CD8-positive, alpha-beta memory T cell (primary cell): ENCODE results near the gene PALLD. TPM values are rescaled to one million over a fixed set of nuclear protein-coding genes. Genes with fewer than 3 reads are reported as not detected.
"Not testable (repeated sequence)": the region's sequence is repeated elsewhere in the genome, so short reads cannot be mapped to it uniquely, and the experiment has no call there.

ENCODE experiments used
- CTCF ChIA-PET: fragments of 350-600 bp; sonication (Branson Sonifier 250); formaldehyde crosslinking; loops from one replicate; lab custom pipeline; 2021; ENCODE audit warnings: antibody characterized with exemption; lab: Charles Lee
- POLR2A ChIA-PET: fragments of 350-600 bp; sonication (Branson Sonifier 250); formaldehyde crosslinking; loops from one replicate; lab custom pipeline; 2021; ENCODE audit warnings: antibody characterized with exemption; lab: Charles Lee
- DNase-seq, 5 donors: peaks; one replicate each; pipeline versions ENCODE4 v3.0.0 to v3.0.0-alpha.2; 2020 to 2022; ENCODE audit warnings: mixed read lengths in 1 of 5
- H3K27ac ChIP-seq: one replicate; pipeline ENCODE4 v1.7.0; 2013; ENCODE audit warnings: low read depth, mild to moderate bottlenecking, low read length, moderate library complexity
- H3K27me3 ChIP-seq: 2 replicates; pipeline ENCODE4 v1.7.0; 2013; ENCODE audit warnings: low read length, mild to moderate bottlenecking; ENCODE audit not compliant: insufficient read depth, poor library complexity, severe bottlenecking
- H3K36me3 ChIP-seq: 2 replicates; pipeline ENCODE4 v1.7.0; 2013; ENCODE audit warnings: mild to moderate bottlenecking, low read length, moderate library complexity; ENCODE audit not compliant: insufficient read depth
- H3K4me1 ChIP-seq: 2 replicates; pipeline ENCODE4 v1.7.0; 2013; ENCODE audit warnings: mild to moderate bottlenecking, low read length, moderate library complexity; ENCODE audit not compliant: insufficient read depth
- H3K4me3 ChIP-seq: 2 replicates; pipeline ENCODE4 v1.7.0; 2013; ENCODE audit warnings: mild to moderate bottlenecking, low read length
- H3K9me3 ChIP-seq: 2 replicates; pipeline ENCODE4 v1.7.0; 2013; ENCODE audit warnings: mild to moderate bottlenecking, low read length
- H3K27ac Mint-ChIP-seq, 8 donors: one replicate each; pipeline ENCODE4 v1.8.0; 2020 to 2021; ENCODE audit warnings: mixed read lengths in 8 of 8, mild to moderate bottlenecking in 6 of 8, inconsistent platforms in 3 of 8, moderate library complexity in 3 of 8
- H3K27me3 Mint-ChIP-seq, 2 donors: one replicate each; pipeline ENCODE4 v1.8.0; 2020 to 2021; ENCODE audit warnings: mixed read lengths in 2 of 2, mild to moderate bottlenecking in 1 of 2, moderate library complexity in 1 of 2
- H3K36me3 Mint-ChIP-seq, 3 donors: one replicate each; pipeline ENCODE4 v1.8.0; 2020 to 2021; ENCODE audit warnings: mixed read lengths in 3 of 3, inconsistent platforms in 1 of 3, mild to moderate bottlenecking in 1 of 3
- H3K4me1 Mint-ChIP-seq, 3 donors: one replicate each; pipeline ENCODE4 v1.8.0; 2020 to 2021; ENCODE audit warnings: mixed read lengths in 3 of 3, inconsistent platforms in 1 of 3, mild to moderate bottlenecking in 1 of 3
- H3K4me3 Mint-ChIP-seq, 7 donors: one replicate each; pipeline ENCODE4 v1.8.0; 2020 to 2021; ENCODE audit warnings: mixed read lengths in 7 of 7, mild to moderate bottlenecking in 6 of 7, moderate library complexity in 4 of 7, inconsistent platforms in 2 of 7
- H3K9me3 Mint-ChIP-seq, 5 donors: one replicate each; pipeline ENCODE4 v1.8.0; 2020 to 2022; ENCODE audit warnings: mixed read lengths in 5 of 5, mild to moderate bottlenecking in 3 of 5, moderate library complexity in 2 of 5, inconsistent platforms in 1 of 5
- polyA plus RNA-seq: library from polyadenylated mRNA; unstranded; fragments of 300-500 nt; fragmentation: Illumina TruSeq; gene quantifications from one replicate; pipeline ENCODE4 v1.2.3, GENCODE V29; 2021
- total RNA-seq, 2 experiments: library from RNA; stranded (reverse); gene quantifications; one replicate each; pipeline ENCODE4 v1.2.3, GENCODE V29; 2021

The PALLD gene
- total and polyA plus RNA-seq, 3 experiments from 2014 or later, result 0.35 to 0.97 (median 0.47) TPM

GRCh38 chr4:168800926-168801325 is 304.1 kb downstream of the PALLD start:
- Mint-ChIP-seq H3K4me1 (no peaks in the 10 kb centered on the region), H3K9me3 (peaks cover 0 to 3% (median 0%) of the 10 kb centered on the region in 5 donors), H3K36me3 (no peaks in the 10 kb centered on the region), H3K27ac (no peak overlapping the region), H3K4me3 (no peak overlapping the region), H3K27me3 (peaks cover 4 to 31% of the 10 kb centered on the region in 2 donors)
- no peak for DNase-seq
- POLR2A ChIA-PET, result no interaction called here
- CTCF ChIA-PET, result no interaction called here
- no peaks in the 10 kb centered on the region for H3K4me1 ChIP-seq
- H3K4me3 ChIP-seq, result no peak overlapping the region
- H3K27me3 ChIP-seq, result no peaks in the 10 kb centered on the region
- no peaks in the 10 kb centered on the region for H3K9me3 ChIP-seq
- H3K36me3 ChIP-seq, result no peaks in the 10 kb centered on the region
- no peak overlapping the region for H3K27ac ChIP-seq

DNA sequence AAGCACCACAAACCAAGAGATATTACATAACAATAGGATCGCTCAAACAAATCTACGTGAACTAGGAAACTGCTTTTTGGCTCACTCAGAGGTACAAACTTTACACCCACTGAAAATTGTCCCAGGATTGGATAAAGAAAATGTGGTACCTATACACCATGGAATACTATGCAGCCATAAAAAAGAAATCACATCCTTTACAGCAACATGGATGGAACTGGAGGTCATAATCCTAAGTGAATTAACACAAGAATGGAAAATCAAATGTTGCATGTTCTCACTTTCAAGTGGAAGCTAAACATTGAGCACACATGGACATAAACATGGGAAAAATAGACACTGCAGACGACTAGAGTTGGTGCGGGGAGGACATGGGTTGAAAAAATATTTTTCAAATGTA is 305.4 kb downstream of the PALLD start:
- Histone ChIP-seq H3K36me3 (no peaks in the 10 kb centered on the region), H3K27ac (no peak overlapping the region), H3K4me1 (no peaks in the 10 kb centered on the region), H3K4me3 (no peak overlapping the region), H3K9me3 (no peaks in the 10 kb centered on the region), H3K27me3 (no peaks in the 10 kb centered on the region)
- no peak for DNase-seq
- CTCF ChIA-PET, result no interaction called here
- H3K4me3 Mint-ChIP-seq, result no peak overlapping the region
- H3K36me3 Mint-ChIP-seq, result no peaks in the 10 kb centered on the region
- POLR2A ChIA-PET, result no interaction called here
- H3K4me1 Mint-ChIP-seq, result no peaks in the 10 kb centered on the region
- H3K27ac Mint-ChIP-seq, result no peak overlapping the region
- peaks cover 0 to 3% (median 0%) of the 10 kb centered on the region in 5 donors for H3K9me3 Mint-ChIP-seq
- peaks cover 4 to 32% of the 10 kb centered on the region in 2 donors for H3K27me3 Mint-ChIP-seq

- H3K4me1 Mint-ChIP-seq, H3K4me3 ChIP-seq, CTCF ChIA-PET, DNase-seq, H3K36me3 Mint-ChIP-seq, POLR2A ChIA-PET, H3K9me3 Mint-ChIP-seq, H3K9me3 ChIP-seq, H3K27ac Mint-ChIP-seq, H3K36me3 ChIP-seq, H3K27me3 ChIP-seq, H3K4me3 Mint-ChIP-seq, H3K4me1 ChIP-seq, H3K27ac ChIP-seq: not testable (repeated sequence)
- peaks cover 2 to 27% of the 10 kb centered on the region in 2 donors for H3K27me3 Mint-ChIP-seq
Observed at GRCh38 chr4:168803052-168803451, 306.2 kb downstream of the PALLD start.

GRCh38 chr4:168803732-168804131 is 306.9 kb downstream of the PALLD start:
- Histone ChIP-seq H3K4me1 (no peaks in the 10 kb centered on the region), H3K27me3 (no peaks in the 10 kb centered on the region), H3K4me3 (no peak overlapping the region), H3K9me3 (no peaks in the 10 kb centered on the region), H3K27ac (no peak overlapping the region), H3K36me3 (no peaks in the 10 kb centered on the region)
- peaks cover 2 to 26% of the 10 kb centered on the region in 2 donors for H3K27me3 Mint-ChIP-seq
- POLR2A ChIA-PET, result no interaction called here
- H3K4me3 Mint-ChIP-seq, result no peak overlapping the region
- no peak for DNase-seq
- H3K36me3 Mint-ChIP-seq, result no peaks in the 10 kb centered on the region
- CTCF ChIA-PET, result no interaction called here
- H3K9me3 Mint-ChIP-seq, result peaks cover 0 to 3% (median 0%) of the 10 kb centered on the region in 5 donors
- no peaks in the 10 kb centered on the region for H3K4me1 Mint-ChIP-seq
- H3K27ac Mint-ChIP-seq, result no peak overlapping the region

GRCh38 chr4:168804146-168804545 is 307.3 kb downstream of the PALLD start:
- Histone ChIP-seq H3K27me3 (no peaks in the 10 kb centered on the region), H3K4me1 (no peaks in the 10 kb centered on the region), H3K9me3 (no peaks in the 10 kb centered on the region), H3K36me3 (no peaks in the 10 kb centered on the region), H3K27ac (no peak overlapping the region), H3K4me3 (no peak overlapping the region)
- DNase-seq, result no peak
- Mint-ChIP-seq H3K27me3 (peaks cover 2 to 26% of the 10 kb centered on the region in 2 donors), H3K9me3 (peaks cover 0 to 3% (median 0%) of the 10 kb centered on the region in 5 donors), H3K4me1 (no peaks in the 10 kb centered on the region), H3K27ac (no peak overlapping the region), H3K4me3 (no peak overlapping the region), H3K36me3 (no peaks in the 10 kb centered on the region)
- CTCF ChIA-PET, result no interaction called here
- POLR2A ChIA-PET, result no interaction called here

- Mint-ChIP-seq H3K9me3 (peaks cover 0 to 3% (median 0%) of the 10 kb centered on the region in 5 donors), H3K36me3 (no peaks in the 10 kb centered on the region), H3K27ac (no peak overlapping the region), H3K4me3 (no peak overlapping the region), H3K4me1 (no peaks in the 10 kb centered on the region), H3K27me3 (peaks cover 2 to 24% of the 10 kb centered on the region in 2 donors)
- H3K4me3 ChIP-seq, result no peak overlapping the region
- no peak for DNase-seq
- H3K4me1 ChIP-seq, result no peaks in the 10 kb centered on the region
- no peaks in the 10 kb centered on the region for H3K9me3 ChIP-seq
- ChIA-PET POLR2A (no interaction called here), CTCF (no interaction called here)
- no peaks in the 10 kb centered on the region for H3K36me3 ChIP-seq
- no peaks in the 10 kb centered on the region for H3K27me3 ChIP-seq
- H3K27ac ChIP-seq, result no peak overlapping the region
Observed at GRCh38 chr4:168805341-168805740, 308.5 kb downstream of the PALLD start.

DNA sequence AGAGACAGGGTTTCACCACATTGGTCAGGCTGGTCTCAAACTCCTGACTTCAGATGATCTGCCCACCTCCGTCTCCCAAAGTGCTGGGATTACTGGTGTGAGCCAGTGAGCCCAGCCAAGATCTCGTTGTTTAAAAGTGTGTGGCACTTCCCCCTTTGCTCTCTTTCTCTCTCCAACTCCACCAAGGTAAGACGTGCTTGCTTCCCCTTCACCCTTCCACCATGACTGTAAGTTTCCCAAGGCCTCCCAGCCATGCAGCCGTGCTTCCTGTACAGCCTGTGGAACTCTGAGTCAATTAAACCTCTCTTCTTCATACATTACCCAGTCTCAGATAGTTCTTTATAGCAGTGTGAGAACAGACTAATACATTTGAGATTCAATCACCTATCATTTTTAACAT is 309.4 kb downstream of the PALLD start:
- H3K4me1 ChIP-seq, H3K4me3 ChIP-seq, H3K36me3 Mint-ChIP-seq, H3K4me1 Mint-ChIP-seq, H3K9me3 ChIP-seq, H3K36me3 ChIP-seq, DNase-seq, H3K4me3 Mint-ChIP-seq, H3K27ac ChIP-seq, H3K27me3 ChIP-seq, H3K27ac Mint-ChIP-seq, CTCF ChIA-PET, H3K9me3 Mint-ChIP-seq: not testable (repeated sequence)
- peaks cover 2 to 23% of the 10 kb centered on the region in 2 donors for H3K27me3 Mint-ChIP-seq
- POLR2A ChIA-PET, result interaction anchor here (0.6 kb wide), 1 partner anchor 921 kb away, joined by 3 read pairs; no protein-coding TSS in a partner anchor

- Mint-ChIP-seq H3K9me3 (peaks cover 0 to 2% (median 0%) of the 10 kb centered on the region in 5 donors), H3K4me3 (no peak overlapping the region), H3K27ac (no peak overlapping the region), H3K36me3 (no peaks in the 10 kb centered on the region), H3K27me3 (peaks cover 4 to 36% of the 10 kb centered on the region in 2 donors), H3K4me1 (no peaks in the 10 kb centered on the region)
- H3K36me3 ChIP-seq, result no peaks in the 10 kb centered on the region
- POLR2A ChIA-PET, result no interaction called here
- H3K27ac ChIP-seq, result no peak overlapping the region
- H3K4me3 ChIP-seq, result no peak overlapping the region
- no peaks in the 10 kb centered on the region for H3K27me3 ChIP-seq
- H3K4me1 ChIP-seq, result no peaks in the 10 kb centered on the region
- DNase-seq, result no peak
- H3K9me3 ChIP-seq, result no peaks in the 10 kb centered on the region
- CTCF ChIA-PET, result no interaction called here
Observed at GRCh38 chr4:168811207-168811606, 314.4 kb downstream of the PALLD start.
